Measurements from ENCODE around the gene TREX2.

Gene TREX2

GRCh38 chrX:153456161-153456560, 10.3 kb upstream of the TREX2 start:
- no peak for DNase-seq (ENCODE audit: low read depth in 1 of 2, low spot score in 1 of 2)

- no peak for DNase-seq (ENCODE audit: low read depth in 1 of 2, low spot score in 1 of 2)
These were observed 9.7 kb upstream of the TREX2 start for GRCh38 chrX:153455571-153455970.

- DNase-seq (ENCODE audit: low read depth in 1 of 2, low spot score in 1 of 2) = no peak
These were observed 9.2 kb upstream of the TREX2 start for GRCh38 chrX:153454901-153455550.

GRCh38 chrX:153450949-153451277, 5.1 kb upstream of the TREX2 start:
- DNase-seq (ENCODE audit: low read depth in 1 of 2, low spot score in 1 of 2) = no peak

- no peak for DNase-seq (ENCODE audit: low read depth in 1 of 2, low spot score in 1 of 2)
These were observed 4.5 kb upstream of the TREX2 start for GRCh38 chrX:153450114-153450948.

DNA sequence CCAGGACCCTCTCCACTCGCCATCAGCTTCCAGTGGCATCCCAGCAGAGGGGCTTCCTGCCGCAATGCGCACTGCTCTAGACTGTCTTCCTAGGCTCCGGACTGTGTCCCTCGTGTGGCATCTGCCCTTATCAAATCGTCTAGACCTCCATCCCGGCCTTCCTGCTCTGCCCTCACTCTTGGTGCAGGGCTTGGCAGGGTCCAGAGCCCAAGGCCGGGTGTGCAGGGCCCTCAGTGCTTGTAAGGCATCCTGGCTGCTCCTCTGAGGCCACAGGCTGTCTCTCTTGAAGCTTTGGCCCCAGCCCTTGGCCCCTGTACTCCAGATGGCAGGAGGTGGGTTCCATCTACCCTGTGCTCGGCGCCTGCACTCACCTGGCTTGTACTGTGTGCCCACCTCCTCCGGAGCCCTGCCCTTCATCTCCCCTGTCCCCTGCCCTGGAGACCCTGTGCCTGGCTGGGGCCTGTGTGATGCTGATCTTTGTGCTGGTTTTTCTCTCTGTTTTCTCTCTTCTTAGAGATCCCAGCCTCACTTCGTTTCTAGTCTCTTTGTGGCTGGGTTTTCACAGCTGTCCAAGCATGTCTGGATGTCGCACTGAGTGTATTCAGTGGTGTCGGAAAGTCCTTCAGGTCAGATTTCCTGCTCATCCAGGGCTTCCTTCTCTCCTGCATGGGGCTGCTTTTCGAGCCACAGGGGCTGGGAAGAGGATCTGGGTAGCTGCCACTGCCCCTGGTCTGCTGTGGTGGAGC, 3.7 kb upstream of the TREX2 start:
- DNase-seq (ENCODE audit: low read depth in 1 of 2, low spot score in 1 of 2) = no peak

GRCh38 chrX:153448556-153449367, 2.9 kb upstream of the TREX2 start:
- DNase-seq (ENCODE audit: low read depth in 1 of 2, low spot score in 1 of 2) = no peak

DNA sequence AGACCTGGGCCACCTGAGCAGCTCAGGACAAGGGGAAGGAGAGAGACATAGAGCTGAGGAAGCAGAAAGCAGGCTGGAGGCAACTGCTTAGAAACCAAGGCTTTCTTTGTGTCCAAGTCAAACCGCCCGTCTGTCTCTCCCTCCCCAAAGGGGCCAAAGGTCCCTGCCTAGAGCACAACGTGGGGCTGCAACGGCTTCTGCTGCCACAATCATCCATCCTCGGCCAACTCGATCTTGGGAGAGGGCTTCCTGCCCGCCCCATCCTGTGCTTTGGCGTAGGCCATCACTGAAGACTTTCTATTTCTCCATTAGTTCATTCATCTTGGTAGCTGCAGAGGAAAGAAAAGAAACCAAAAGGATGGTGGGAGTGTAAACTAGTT, 1.7 kb upstream of the TREX2 start:
- no peak for DNase-seq (ENCODE audit: low read depth in 1 of 2, low spot score in 1 of 2)

DNA sequence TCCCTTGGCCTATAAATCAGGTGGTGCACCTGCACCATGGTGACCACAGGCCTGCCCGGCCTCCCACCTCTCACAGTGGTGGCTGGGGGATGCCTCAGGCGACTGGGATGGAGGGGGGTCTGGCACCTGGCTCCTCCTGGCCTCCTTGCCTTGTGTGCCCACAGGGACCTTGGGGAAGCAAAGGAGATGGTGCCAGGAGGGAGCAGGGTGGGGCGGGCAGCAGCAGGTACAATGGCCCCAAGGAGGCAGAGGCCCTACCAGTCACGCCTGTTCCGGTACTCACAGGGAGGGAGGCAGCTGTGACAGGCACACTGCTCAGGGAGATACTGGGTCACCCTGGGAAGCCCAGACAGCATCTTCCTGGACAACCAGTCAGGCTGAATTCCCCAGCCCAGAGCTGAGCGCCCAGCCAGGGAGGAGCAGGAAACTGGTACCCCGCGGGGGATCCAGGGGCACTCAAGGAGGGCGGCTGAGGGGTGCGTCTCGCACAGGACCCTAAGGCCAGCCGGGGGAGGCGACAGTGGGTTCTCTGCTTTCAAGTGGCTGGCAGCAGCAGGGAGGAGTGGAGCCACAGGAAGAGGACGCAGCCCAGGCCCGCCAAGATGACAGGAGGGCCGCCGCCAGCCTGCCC, 1.2 kb upstream of the TREX2 start:
- no peak for DNase-seq (ENCODE audit: low read depth in 1 of 2, low spot score in 1 of 2)

DNA sequence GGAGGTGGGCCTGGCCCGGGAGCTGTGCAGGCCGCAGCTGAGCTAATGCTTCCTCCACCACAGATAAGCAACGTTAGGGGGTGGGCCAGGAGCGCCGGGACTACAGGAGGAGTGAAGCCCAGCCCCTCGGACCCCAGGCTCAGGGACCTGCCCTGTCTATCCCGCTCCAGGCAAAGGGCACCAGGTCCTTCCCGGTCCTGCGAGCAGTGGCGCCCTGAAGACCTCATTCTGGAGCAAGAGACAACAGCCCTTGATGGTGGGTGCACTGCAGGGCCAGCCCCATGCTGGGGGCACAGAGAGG, 730 bp upstream of the TREX2 start:
- no peak for DNase-seq (ENCODE audit: low read depth in 1 of 2, low spot score in 1 of 2)

GRCh38 chrX:153445106-153445855, 575 bp downstream of the TREX2 start:
- DNase-seq (ENCODE audit: low read depth in 1 of 2, low spot score in 1 of 2) = no peak

- no peak for DNase-seq (ENCODE audit: low read depth in 1 of 2, low spot score in 1 of 2)
These were observed 1.4 kb downstream of the TREX2 start for GRCh38 chrX:153444333-153445011.

DNA sequence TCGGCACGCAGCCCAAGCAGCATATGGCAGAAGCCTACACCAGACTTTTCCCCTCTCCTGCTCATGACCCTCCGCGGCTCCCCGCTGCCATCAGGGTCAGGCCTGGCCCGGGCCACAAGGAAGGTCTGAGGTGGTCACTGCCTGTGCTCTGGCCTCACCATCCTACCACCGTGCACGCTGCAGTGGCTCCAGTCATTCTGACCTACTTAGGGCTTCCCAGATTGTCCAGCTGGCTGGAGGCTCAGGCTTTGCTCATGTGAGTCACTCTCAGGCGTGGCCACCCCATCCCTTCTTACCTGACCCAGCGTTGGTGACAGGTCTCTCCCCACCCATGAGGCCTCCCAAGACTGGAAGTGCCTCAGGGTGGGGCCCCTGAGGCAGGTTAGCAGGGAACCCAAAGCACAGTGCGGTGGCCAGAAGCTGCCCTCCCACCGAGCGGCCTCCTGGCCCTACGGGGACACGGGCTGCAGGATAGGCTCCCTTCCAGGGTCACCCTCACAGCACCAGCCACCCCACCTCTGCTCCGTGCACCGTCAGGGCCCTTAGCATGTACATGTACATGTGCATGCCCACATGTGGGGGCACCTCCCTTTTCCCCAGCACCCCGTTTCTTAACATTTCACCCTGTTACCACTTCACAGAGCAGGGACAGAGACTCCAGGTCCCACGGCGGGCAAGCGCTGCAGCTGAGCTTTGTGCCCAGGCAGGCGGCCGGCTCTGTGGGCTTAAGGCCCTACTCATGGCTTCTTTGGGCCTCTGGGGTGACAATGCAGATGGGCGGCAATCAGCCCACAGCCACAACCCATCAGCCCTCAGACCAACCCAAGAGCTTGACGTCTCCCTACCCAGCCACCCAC, 2.2 kb downstream of the TREX2 start:
- no peak for DNase-seq (ENCODE audit: low read depth in 1 of 2, low spot score in 1 of 2)

GRCh38 chrX:153442463-153442862, 3.4 kb downstream of the TREX2 start:
- no peak for DNase-seq (ENCODE audit: low read depth in 1 of 2, low spot score in 1 of 2)

DNA sequence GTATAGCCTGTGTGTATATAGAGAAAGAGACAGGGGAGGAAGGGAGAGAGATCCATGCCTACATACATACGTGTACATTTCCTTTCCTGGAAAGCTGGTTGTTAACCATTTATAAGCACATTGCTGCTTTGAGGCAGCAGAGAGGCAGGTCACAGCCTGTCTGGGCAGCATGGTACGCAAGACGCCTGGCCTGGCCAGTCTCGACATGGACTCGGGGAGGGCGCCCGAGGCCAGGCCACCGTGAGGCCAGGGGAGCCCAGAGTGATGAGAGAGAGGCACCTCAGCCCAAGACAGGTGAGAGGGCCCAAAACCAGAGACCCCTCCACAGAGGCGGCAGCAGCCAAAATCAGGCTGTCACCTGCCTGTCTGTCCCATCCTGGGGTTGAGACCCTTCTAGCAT, 3.9 kb downstream of the TREX2 start:
- no peak for DNase-seq (ENCODE audit: low read depth in 1 of 2, low spot score in 1 of 2)

DNA sequence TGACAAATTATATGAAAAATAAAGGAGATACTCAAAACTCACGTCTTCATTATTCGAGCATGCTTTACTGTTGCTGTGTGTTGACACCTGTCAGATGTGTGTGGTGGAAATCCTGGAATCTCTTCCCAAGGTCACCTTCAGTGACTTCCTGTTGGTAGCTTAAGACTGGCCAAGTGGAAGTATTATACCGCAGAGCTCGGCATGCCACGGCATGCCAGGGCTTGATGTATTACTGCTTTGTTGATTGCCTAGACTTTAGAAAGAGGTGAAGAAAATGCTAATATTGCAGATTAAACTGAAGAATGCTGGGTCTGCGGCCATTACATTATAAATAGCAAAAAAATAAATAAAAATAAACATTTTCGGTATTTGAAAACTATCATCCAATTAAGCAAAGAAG, 4.6 kb downstream of the TREX2 start:
- no peak for DNase-seq (ENCODE audit: low read depth in 1 of 2, low spot score in 1 of 2)

GRCh38 chrX:153440556-153441135, 5.2 kb downstream of the TREX2 start:
- no peak for DNase-seq (ENCODE audit: low read depth in 1 of 2, low spot score in 1 of 2)

GRCh38 chrX:153439977-153440376, 5.9 kb downstream of the TREX2 start:
- no peak for DNase-seq (ENCODE audit: low read depth in 1 of 2, low spot score in 1 of 2)

DNA sequence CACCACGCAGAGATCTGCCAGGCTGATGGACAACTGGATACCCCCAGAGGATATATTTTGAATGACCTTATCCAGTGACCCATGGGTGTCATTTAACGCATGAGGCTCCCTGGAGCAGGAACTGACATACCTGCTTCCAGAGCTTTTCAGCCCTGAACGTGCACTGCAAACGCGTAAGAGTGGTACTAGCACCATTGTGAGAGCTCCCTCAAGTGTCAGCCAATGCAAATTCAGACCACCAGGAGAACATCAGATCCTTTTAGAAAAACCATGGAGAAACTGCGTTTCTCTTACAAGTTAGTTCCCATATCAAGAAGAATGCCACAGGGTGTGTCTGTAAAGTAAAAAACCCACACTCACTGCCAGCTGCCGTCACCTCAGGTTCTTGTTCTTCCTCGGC, 7.3 kb downstream of the TREX2 start:
- no peak for DNase-seq (ENCODE audit: low read depth in 1 of 2, low spot score in 1 of 2)
